ENCODE results near the gene USP34.
"Not testable (repeated sequence)": the region's sequence is repeated elsewhere in the genome, so short reads cannot be mapped to it uniquely, and the experiment has no call there.

The USP34 gene

DNA sequence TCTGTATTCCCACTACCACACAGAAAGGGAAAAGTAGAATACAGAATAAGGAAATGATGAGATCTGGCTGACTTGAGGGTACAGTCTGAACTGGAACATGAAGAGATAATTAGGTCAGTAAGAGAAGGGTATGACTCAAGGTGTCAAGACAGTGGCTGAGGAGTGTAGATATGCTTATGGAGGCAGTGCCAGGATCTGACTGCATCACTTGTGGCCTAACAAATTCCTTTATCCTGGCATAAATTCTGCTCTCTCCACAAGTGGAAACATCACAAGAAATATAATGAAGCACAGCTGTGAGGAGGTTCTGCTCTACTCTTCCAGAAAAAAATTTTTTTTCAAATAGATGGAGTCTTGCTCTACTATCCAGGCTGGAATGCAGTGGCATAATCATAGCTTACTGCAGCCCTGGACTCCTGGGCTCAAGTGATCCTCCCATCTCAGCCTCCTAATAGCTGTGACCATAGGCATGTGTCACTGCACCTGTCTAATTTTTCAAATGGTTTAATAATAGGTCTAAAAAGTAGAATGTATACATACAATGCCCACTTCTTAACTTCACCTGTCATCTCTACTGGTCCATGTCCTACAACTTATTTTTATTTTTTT, 223.6 kb downstream of the USP34 start:
- DNase-seq (ENCODE audit: low spot score) = no peak

DNA sequence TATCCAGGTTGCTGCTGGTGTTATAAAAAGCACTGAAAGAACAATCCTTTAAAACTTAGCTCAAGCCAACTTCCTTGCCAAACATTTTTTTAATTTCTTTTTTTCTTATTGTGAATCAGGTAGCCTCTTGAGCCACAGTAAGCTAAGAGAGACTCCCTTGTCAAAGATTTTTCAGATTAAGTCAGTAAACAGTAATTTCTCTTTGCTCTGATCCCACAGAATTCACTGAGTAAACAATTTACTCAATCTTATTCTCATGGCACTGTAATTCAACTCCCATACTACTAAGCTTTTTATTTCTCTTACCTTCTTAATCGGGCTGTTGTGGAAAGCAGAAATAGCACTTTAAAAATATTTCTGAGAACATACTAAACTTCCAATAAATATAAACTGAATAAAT, 226.2 kb downstream of the USP34 start:
- no peak for DNase-seq (ENCODE audit: low spot score)

DNA sequence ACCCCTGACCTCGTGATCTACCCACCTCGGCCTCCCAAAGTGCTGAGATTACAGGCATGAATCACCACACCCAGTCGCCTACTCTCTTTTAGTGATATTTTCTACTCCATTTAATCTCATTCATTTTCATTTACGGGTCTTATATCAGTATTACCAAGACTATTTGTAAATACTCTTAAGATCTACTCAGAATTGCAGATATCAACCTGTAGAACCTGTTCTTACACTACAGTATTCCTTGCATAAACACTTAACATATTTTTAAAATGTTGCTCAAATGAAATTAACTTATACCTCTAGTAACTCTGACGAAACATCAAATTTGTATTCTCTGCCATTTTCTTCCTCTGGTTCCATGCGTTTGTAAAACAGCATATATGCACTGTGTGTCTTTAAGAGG, 229.6 kb downstream of the USP34 start:
- DNase-seq (ENCODE audit: low spot score) = no peak

DNA sequence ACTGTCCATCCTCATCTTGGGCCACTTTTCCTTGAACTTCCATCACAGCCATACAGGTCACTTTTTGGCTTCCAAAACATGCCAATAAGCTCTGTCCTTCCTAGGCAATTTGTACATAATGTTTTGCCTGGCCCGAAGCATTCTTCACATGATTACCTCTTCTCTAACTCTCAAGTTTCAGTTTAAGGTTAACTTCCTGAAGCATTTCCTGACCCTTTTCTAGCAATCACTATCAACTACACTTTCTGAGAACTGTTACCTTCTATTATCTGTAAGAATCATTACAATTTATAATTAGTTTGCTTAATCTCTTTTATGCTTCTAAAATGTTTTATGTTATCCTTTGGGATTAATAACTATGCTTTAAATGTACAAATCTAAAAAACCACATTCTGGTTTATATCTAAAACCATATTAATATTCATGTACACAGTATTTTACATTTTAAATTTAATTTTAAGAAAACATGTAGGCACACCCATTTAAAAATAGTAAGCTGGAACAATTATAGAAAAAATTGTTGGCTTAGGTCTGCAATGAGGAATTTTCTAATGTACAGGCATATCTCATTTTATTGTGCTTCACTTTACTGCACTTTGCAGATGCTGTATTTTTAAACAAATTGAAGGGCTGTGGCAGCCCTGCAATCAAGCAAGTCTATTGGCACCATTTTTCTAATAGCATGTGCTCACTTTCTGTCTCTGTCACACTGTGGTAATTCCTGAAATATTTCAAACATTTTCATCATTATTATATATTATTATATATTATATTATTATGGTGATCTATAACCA, 232.5 kb downstream of the USP34 start:
- no peak for DNase-seq (ENCODE audit: low spot score)

DNA sequence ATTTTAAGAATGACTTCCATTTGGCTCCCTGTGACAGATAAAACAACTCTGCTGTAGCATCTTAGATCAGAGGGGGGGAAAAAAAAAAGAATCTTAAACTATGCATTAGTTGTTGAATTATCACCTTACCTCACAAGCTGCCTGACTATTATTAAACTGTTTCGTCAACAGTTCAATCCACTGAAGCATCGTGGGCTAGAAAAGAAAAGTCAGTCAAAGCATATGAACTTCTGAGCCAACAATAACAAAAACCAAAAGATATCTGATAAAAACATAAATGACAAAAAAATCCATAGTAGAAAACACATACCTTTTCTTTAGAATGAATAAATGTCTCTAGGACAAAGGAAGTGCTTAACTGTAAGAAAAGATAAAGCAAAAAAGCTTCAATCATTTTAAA, 235.2 kb downstream of the USP34 start:
- DNase-seq (ENCODE audit: low spot score) = no peak

DNA sequence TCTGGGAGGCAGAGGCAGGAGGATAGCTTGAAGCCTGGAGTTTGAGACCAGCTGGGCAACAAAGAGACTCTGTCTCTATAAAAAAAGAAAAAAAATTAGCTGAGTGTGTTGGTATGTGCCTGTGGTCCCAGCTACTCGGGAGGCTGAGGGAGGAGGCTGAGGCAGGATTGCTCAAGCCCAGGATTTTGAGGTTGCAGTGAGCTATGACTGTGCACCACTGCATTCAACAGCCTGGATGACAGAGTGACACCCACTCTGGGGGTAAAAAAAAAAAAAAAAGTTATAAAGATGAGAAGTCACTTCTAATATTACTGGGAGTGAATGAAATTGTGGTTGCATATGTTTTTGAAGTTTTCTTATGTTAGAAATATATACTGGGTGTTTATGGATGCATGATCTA, 237.3 kb downstream of the USP34 start:
- DNase-seq (ENCODE audit: low spot score) = no peak

DNA sequence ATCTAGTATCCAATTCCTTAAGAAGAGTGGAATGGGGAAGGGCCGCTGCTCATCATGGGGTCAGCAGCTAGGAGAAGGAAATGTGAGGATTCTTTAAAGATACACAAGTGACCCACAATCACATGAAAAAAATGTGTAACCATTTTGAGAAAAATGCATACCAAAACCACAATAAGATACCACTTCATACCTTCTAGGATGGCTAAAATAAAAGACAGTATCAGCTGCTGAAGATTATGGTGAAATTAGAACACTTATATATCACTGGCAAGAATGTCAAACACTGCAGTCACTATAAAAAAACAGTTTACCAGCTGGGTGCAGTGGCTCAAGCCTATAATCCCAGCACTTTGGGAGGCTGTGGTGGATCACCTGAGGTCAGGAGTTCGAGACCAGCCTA, 241.0 kb downstream of the USP34 start:
- no peak for DNase-seq (ENCODE audit: low spot score)

DNA sequence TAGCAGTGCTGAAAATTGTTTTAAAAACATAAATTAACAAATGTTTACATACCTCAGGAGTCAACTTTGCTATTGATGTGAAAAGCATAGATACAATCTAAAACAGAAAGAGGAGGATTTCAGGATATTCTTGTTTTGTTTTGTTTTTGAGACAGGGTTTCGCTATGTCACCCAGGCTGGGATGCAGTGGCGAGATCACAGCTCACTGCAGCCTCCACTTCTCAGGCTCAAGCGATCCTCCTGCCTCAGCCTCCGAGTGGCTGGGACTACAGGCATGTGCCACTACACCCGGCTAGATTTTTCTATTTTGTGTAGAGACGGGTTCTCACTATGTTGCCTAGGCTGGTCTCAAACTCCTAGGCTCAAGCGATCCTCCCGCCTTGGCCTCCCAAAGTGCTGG, 248.3 kb downstream of the USP34 start:
- DNase-seq (ENCODE audit: low spot score) = no peak

DNA sequence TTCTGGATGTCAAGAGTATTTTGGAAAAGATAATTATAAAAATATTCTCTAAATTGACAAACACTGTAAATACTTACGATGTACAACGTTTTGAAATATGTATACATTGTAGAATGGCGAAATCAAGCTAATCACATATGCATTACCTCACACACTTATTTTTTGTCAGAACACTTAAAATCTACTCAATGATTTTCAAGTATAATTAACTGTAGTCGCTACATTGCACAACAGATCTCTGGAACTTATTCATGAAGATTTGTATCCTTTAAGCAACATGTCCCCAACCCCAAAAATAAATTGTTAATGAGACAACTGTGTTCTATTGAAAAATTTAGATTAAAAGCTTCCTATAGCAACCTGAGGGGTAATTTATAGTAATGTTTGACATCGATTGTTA, 249.1 kb downstream of the USP34 start:
- no peak for DNase-seq (ENCODE audit: low spot score)

DNA sequence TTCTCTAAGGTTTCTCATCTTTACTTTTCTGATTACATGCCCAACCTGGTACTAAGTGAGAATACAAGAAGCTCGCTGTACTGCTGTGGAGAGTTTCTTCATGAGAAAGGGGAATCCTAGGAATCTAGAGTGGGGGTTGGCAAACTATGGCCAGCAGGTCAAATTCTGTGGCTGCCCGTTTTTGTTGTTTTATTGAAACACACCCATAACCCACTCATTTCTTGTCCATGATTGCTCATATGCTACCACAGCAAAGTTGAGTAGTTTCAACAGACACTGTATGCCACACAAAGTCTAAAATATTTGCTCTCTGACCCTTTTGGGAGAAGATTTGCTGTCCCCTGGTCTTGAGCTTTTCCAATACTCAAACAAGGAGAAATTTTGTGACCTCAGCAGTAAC, 250.1 kb downstream of the USP34 start:
- DNase-seq (ENCODE audit: low spot score) = no peak

DNA sequence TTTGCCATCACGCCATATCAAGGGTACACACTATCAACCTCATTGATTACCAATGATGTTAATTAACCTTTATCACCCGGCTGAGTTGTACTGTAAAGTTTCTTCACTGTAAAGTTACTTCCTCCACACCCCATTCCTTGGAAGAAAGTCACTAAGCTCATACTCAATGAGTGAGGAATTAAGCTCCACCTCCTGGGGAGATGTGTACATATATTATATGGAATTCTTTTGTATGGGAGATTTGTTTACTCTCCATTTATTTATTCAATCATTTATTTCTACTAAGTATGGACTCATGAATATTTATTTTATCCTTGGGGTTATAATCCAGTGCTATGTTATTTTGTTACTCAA, 252.1 kb downstream of the USP34 start:
- DNase-seq (ENCODE audit: low spot score) = no peak

DNA sequence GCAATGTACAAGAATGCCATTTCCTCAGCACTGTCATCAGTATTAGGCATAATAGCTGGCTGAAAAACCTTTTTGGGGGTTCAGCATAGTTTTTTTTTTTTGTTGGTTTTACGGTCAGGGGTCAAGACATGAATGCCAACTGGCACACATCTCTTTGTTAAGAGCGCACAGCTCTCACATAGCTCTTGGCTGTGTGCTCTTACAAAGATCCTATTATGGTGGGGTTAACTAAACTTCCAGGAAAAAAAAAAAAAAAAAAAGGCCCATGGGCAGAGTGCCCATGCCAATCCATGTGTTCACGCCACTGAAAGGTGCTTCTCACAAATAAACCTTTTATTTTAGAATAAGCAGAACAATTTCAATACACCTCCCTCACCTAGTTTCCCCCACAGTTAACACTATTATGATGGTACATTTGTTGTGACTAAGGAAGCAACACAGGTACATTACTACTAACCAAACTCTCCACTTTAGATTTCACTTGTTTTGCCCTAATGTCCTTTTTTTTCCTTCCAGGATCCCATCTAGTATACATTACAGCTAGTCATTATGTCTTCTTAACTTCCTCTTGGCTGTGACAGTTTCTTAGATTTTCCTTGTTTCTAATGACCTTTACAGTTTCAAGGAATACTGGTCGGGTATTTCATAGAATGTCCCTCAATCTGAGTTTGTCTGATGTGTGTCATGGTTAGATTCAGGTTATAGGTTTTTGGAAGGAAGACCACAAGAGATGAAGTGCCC, 252.6 kb downstream of the USP34 start:
- DNase-seq (ENCODE audit: low spot score) = no peak

DNA sequence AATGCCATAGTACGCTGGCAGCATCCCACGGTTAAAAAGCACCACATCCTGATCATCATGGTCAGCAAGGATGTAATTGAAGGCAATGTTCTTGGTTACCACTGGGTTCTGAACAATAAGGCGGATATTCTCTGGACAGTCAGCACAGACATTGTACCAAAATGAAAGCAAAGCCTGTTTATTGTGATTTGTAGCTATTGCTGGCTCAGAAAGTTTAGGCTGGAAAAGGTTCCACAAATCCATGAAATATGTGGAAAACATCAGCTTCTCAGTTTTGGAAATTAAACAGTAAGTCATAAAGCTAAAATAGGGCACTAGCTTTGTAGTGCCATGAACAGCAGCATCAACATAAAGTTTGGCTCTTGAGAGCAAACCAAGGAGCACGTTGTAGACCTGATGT, 256.7 kb downstream of the USP34 start:
- DNase-seq (ENCODE audit: low spot score) = no peak

DNA sequence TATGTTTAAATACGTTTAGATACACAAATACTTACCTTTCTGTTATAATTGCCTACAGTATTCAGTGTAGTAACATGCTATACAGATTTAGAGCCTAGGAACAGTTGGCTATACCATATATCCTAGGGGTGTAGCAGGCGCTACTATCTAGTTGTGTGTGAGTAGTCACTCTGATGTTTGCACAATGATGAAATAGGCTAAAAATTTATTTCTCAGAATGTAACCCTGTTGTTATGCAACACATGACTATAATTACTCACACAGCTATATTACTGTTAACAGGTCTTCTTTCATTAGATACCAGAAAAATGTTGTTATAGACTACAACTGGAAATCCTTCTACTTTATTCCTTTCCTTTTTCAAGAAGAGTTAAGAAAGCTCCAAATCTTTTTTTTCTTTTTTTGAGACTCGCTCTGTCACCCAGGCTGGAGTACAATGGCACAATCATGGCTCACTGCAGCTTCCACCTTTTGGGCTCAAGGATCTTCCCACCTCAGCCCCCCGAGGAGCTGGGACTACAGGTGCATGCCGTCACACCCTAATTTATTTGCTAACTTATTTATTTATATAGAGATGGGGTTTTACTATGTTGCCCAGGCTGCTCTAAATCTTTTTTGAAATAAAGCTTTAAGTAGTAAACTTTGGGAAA, 260.4 kb downstream of the USP34 start:
- no peak for DNase-seq (ENCODE audit: low spot score)

DNA sequence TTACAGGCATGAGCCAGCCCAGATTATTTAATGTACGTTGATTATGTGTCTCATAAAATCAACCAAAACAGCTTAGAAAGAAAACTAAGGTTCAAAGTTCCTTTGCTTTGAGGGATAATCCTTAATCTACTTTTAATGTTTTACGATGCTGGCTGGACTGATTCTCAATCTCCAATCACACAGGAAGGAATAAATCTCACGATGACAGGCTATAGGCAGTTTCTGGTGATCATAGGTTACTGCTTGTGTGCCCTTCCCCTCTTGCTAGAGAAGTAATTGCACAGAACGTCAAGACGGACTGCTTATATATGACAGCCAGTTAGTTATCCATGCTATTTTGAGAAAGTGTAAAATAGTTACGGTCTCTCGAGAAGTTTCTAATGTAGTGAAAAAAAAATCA, 265.8 kb downstream of the USP34 start:
- DNase-seq (ENCODE audit: low spot score) = no peak

DNA sequence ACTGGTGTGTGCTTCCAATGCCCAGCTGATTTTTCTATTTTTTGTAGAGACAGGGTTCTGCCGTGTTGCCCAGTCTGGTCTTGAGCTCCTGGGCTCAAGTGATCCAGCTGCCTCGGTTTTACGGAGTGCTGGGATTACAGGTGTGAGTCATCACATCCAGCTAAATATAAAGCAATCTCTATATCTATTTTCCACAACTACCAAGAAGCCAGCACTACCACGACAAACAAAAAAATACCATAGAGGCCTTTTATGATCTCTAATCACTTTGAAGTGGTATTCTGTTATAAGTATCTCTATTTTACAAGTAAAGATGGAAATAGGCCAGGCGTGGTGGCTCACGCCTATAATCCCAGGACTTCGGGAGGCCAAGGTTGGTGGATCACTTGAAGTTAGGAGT, 274.2 kb downstream of the USP34 start:
- DNase-seq (ENCODE audit: low spot score) = no peak

DNA sequence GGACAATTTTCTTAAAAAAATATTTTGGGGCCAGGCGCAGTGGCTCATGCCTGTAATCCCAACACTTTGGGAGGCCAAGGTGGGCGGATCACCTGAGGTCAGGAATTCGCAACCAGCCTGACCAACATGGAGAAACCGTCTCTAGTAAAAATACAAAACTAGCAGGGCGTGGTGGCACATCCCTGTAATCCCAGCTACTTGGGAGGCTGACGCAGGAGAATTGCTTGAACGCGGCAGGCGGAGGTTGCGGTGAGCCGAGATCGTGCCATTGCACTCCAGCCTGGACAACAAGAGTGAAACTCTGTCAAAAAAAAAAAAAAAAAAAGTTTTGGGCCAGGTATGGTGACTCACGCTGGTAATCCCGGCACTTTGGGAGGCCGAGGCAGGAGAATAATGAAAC, 276.2 kb downstream of the USP34 start:
- not testable (repeated sequence) for DNase-seq (ENCODE audit: low spot score)

DNA sequence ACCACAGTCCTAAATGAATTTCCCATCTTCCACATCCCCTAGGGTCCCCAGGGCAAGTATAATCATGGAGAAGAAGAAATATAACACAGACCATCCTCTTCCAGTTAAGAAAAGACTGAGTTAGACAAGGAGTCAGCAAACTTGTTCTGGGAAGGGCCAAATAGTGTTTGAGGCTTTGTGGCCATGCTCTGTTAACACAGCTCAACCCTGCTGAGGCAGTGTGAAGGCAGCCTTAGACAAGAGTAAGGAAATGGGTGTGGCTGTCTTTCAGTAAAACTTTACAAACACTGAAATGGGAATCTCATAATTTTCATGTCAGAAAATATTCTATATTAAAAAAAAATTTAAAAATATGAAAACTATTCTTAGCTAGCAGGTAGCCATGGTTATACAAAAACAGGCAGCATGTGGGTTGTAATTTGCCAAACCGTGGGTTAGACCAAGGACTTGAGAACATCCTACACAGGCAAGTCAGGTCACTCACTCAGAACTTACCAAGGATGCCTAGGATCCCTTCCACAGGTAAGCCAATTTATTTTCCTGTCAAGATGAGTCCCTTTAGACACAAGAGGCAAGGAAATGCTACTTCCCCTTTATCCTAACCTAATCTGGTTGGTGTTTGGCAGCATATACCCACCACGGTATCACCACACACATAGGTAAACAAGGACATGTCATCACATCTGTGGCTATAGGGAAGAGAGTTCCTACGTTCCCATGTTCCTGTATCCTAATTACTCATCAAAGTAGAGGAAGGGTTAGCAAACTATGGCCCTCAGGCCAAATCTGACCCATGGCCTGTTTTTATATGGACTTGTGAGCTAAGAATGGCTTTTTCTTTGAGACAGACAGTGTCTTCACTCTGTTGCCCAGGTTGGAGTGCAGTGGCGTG, 277.0 kb downstream of the USP34 start:
- DNase-seq (ENCODE audit: low spot score) = no peak

DNA sequence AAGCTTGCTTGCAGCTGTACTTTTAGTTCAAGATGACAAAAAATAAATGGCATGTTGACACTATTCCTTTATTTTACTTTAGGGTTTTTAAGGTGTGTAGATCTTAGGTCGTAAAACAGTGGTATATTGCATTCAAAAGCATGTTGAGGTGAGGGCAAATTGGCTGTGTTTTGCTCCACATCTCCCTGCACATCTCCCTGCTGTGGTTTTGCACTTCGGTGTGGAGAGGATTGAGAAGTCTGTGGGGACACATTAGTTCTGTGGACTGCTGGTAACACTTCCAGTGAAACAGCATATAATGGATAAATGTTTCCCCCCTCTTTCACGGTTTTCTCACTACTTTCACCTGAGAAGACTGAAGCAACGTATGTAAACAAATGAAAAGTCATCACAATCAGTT, 283.8 kb downstream of the USP34 start:
- DNase-seq (ENCODE audit: low spot score) = no peak

DNA sequence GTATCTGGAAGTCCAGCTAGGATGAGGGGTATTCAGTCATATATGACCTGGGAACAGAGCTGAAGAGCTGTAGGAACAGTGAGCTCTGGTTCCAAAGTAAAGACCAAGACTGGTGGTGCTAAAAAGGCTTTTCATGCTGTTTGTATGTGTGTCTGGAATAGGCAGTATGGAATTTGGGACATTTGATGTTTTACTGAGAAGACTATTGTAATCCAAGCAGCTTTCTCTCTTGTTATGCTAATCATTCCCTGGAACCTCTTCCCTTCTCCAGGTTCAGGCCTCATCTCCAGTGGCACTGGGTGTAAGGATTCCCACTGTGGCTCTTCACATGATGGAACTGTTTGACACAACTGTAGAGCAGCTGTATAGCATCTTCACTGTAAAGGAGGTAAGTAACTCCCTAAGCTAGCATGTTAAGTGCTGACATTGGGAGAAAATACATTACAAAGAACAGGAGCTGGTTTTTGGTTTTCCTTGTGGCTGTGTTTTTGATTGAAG, 285.6 kb downstream of the USP34 start:
- DNase-seq (ENCODE audit: low spot score) = no peak

DNA sequence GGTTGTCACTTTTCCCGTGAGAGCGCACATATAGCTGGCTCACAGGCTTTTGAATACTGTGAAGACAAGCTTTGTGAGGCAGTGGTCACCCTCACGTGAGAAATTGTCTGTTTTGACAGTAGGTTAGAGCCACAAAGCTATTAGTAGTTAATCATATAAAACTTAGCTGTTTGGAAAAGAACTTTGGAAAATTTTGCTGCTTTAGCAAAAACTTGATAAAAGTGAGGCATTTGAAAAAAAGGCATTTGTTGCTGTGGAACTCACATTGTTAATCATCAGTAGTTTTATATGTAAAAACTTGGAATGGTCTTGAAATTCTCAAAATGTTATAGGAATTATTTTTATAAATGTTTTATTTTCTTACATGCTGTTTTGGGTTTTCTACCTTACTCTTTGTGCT, 286.6 kb downstream of the USP34 start:
- no peak for DNase-seq (ENCODE audit: low spot score)

DNA sequence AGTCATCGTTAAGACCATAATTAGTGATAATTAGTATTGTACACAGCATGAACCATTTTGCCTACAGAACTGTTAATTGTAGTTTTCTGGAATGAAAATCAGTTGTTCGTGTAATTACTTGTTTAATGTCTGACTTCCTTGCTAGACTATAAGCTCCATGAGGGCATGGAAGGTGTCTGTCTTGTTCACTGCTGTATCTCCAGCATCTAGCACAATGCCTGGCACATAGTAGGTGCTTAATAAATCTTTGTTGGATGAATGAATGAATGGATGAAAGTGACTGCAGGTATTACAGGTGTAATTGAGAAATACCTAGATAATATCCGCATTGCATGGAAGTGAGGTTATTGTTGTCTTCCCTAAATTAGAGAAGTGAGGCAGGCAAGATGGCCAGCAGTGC, 287.1 kb downstream of the USP34 start:
- no peak for DNase-seq (ENCODE audit: low spot score)
